ENCODE data around the gene LDLRAD4. TPM values are rescaled to one million over a fixed set of nuclear protein-coding genes. Genes with fewer than 3 reads are reported as not detected.

LDLRAD4 gene
- total and polyA plus RNA-seq, 8 donors, result 14.1 to 26.6 (median 18.8) TPM

DNA sequence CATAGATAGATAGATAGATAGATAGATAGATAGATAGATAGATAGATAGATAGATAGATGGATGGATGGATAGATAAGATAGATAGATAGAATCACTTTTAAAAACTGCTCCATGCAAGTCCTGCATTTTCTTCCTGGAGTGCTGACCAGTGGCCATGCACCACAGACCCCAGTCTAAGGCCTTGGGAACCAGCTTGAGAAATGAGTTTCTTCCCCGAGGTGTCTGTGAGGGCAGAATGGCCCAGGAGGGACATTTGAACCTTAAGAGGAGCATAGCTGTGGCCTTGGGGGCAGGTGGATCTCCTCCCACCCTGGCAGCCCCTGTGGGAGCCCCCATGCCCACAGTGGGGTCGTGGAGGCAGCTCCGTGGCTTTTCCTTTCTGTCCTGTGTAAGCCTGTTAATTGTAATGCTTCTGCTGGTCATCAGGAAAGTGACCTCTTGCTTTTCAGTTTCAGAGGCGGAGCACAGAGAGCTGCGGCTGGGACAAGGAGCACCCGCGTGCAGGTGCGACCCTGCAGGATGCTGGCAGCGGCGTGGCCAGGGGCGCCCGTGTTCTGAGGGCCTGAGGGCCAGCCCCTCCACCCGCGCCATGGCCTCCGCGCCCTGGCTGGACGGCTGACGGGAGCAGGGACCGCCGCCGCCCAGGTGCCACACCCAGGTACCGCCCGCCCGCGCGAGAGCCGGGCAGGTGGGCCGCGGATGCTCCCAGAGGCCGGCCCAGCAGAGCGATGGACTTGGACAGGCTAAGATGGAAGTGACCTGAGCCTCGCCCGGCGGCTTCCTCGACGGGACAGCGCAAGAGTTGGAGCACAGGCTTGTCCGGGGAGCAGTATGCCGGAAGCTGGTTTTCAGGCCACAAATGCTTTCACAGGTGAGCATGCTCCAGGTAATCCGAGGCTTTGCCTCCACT is 168.6 kb downstream of the LDLRAD4 start:
- no peak overlapping the region for H3K27ac ChIP-seq
- H3K4me1 ChIP-seq, result peaks cover 8% of the 10 kb centered on the region in 2 donors
- H3K27me3 ChIP-seq, result no peaks in the 10 kb centered on the region
- no peaks in the 10 kb centered on the region for H3K9me3 ChIP-seq
- no peaks in the 10 kb centered on the region for H3K36me3 ChIP-seq
- DNase-seq (peak in 1 of 4 donors; percentile 81), ATAC-seq (no peak)
- no peak overlapping the region for H3K4me3 ChIP-seq
- intact Hi-C loops (cut with DNase I), result no loop called here
- TF ChIP-seq CTCF (IDR thresholded peaks at IDR 0.05), result no peak

GRCh38 chr18:13387855-13388548 is 169.4 kb downstream of the LDLRAD4 start:
- TF ChIP-seq CTCF (IDR thresholded peaks at IDR 0.05), result no peak
- H3K27ac ChIP-seq, result no peak overlapping the region

DNA sequence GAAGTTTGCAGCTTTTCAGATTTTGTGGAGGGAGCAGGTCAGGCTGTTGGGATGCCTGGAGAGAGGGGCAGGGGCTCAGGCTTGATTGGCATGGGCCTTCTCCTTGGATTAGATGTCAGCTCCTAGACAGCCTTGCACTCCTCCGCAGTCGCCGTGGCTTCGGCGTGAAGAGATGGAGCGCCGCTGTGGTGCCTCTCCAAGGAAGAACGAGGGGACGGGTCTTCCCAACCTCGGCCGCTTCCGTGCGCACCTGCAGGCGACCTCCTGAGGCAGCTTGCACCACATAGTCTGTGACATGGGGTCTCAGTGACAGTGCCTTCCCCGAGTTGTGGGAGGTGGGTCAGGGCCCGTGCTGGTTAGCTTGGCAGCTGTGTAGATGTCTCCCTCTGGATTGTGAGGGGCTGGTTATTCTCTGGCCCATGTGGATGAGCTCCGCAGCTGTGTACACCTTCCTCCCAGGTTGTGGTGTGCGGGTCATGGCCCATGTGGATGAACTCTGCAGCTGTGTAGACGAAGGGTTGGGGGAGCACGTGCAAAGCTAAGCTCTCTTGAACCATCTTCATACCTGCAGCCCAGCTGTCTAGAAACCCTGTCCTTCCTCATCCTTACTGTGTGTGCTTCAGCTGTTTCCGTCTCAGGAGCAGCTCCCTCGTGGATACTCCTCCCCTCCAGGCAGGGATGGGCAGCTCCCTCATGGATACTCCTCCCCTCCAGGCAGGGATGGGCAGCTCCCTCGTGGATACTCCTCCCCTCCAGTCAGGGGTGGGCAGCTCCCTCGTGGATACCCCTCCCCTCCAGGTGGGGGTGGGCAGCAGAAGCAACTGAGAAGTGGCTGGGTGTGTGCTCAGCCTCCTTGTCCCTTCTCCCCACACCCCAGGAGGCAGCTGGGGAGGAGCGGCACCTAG is 170.3 kb downstream of the LDLRAD4 start:
- ATAC-seq, result no peak
- Histone ChIP-seq H3K27ac (no peak overlapping the region), H3K9me3 (no peaks in the 10 kb centered on the region), H3K4me1 (no peaks in the 10 kb centered on the region), H3K36me3 (no peaks in the 10 kb centered on the region), H3K27me3 (no peaks in the 10 kb centered on the region), H3K4me3 (no peak overlapping the region)
- intact Hi-C loops (cut with DNase I), result no loop called here
- peak in 1 of 4 donors; percentile 63 for DNase-seq
- no peak for TF ChIP-seq CTCF (IDR thresholded peaks at IDR 0.05)

More at GRCh38 chr18:13387855-13388548, 169.4 kb downstream of the LDLRAD4 start:
- H3K4me3 ChIP-seq, result no peak overlapping the region
- no peak for ATAC-seq
- no peaks in the 10 kb centered on the region for H3K9me3 ChIP-seq
- intact Hi-C loops (cut with DNase I), result no loop called here
- H3K36me3 ChIP-seq, result no peaks in the 10 kb centered on the region
- no peaks in the 10 kb centered on the region for H3K27me3 ChIP-seq
- H3K4me1 ChIP-seq, result peaks cover 2% of the 10 kb centered on the region in 2 donors
- peak in 1 of 4 donors; percentile 44 for DNase-seq

GRCh38 chr18:13389491-13390131 is 171.1 kb downstream of the LDLRAD4 start:
- no peaks in the 10 kb centered on the region for H3K36me3 ChIP-seq
- intact Hi-C loops (cut with DNase I), result no loop called here
- DNase-seq (no peak), ATAC-seq (no peak)
- H3K4me3 ChIP-seq, result no peak overlapping the region
- H3K9me3 ChIP-seq, result no peaks in the 10 kb centered on the region
- TF ChIP-seq CTCF (IDR thresholded peaks at IDR 0.05), result no peak
- H3K27ac ChIP-seq, result no peak overlapping the region
- H3K27me3 ChIP-seq, result no peaks in the 10 kb centered on the region
- no peaks in the 10 kb centered on the region for H3K4me1 ChIP-seq
